Naive B cell (primary cell): ENCODE measurements around the gene LOXL4. TPM values are rescaled to one million over a fixed set of nuclear protein-coding genes. Genes with fewer than 3 reads are reported as not detected.

ENCODE experiments used
- ATAC-seq, 2 donors: fragments of 150-1000 bp; cut with Tn5 transposase; 2 replicates each; pipeline ENCODE4 v1.10.0; 2021; ENCODE audit warnings: low read depth in 2 of 2, mild to moderate bottlenecking in 2 of 2, moderate library complexity in 2 of 2
- DNase-seq: peaks from one replicate; pipeline ENCODE4 v3.0.0; 2022
- H3K27ac Mint-ChIP-seq, 6 donors: one replicate each; pipeline ENCODE4 v1.8.0; 2020 to 2022; ENCODE audit warnings: mild to moderate bottlenecking in 6 of 6, mixed read lengths in 6 of 6, moderate library complexity in 5 of 6, inconsistent platforms in 2 of 6
- H3K27me3 Mint-ChIP-seq, 3 donors: one replicate each; pipeline ENCODE4 v1.8.0; 2021 to 2022; ENCODE audit warnings: mixed read lengths in 3 of 3, mild to moderate bottlenecking in 1 of 3
- H3K36me3 Mint-ChIP-seq, 2 donors: one replicate each; pipeline ENCODE4 v1.8.0; 2020 to 2022; ENCODE audit warnings: mixed read lengths in 2 of 2, inconsistent platforms in 1 of 2, mild to moderate bottlenecking in 1 of 2
- H3K4me1 Mint-ChIP-seq, 3 donors: one replicate each; pipeline ENCODE4 v1.8.0; 2020 to 2022; ENCODE audit warnings: mixed read lengths in 3 of 3, inconsistent platforms in 1 of 3, mild to moderate bottlenecking in 1 of 3, moderate library complexity in 1 of 3
- H3K4me3 Mint-ChIP-seq, 8 donors: one replicate each; pipeline ENCODE4 v1.8.0; 2020 to 2022; ENCODE audit warnings: mild to moderate bottlenecking in 8 of 8, mixed read lengths in 8 of 8, moderate library complexity in 8 of 8, inconsistent platforms in 2 of 8
- H3K9me3 Mint-ChIP-seq, 7 donors: one replicate each; pipeline ENCODE4 v1.8.0; 2020 to 2022; ENCODE audit warnings: mixed read lengths in 7 of 7, mild to moderate bottlenecking in 5 of 7, inconsistent platforms in 2 of 7, moderate library complexity in 1 of 7
- polyA plus RNA-seq, 6 donors: library from polyadenylated mRNA; unstranded; fragments of 300-500 nt; fragmentation: Illumina TruSeq; gene quantifications; one replicate each; pipeline ENCODE4 v1.2.3, GENCODE V29; 2021; ENCODE audit warnings: low read depth in 6 of 6

LOXL4 gene
- polyA plus RNA-seq, 6 donors from 2014 or later, result 0.24 to 2.1 (median 0.43) TPM; not detected in 1

- Mint-ChIP-seq H3K27ac (peak overlapping the region in 1 of 6 donors; percentile 86), H3K4me1 (peaks cover 0 to 4% (median 0%) of the 10 kb centered on the region in 3 donors), H3K36me3 (peaks cover 0 to 3% of the 10 kb centered on the region in 2 donors), H3K9me3 (peaks cover 0 to 4% (median 1%) of the 10 kb centered on the region in 7 donors), H3K4me3 (no peak overlapping the region), H3K27me3 (peaks cover 27 to 59% (median 48%) of the 10 kb centered on the region in 3 donors)
- ATAC-seq (no peak), DNase-seq (no peak)
These were observed 19.3 kb upstream of the LOXL4 start for GRCh38 chr10:98287321-98287720.

- Mint-ChIP-seq H3K9me3 (peaks cover 2 to 14% (median 10%) of the 10 kb centered on the region in 7 donors), H3K27me3 (peaks cover 30 to 60% (median 55%) of the 10 kb centered on the region in 3 donors), H3K27ac (no peak overlapping the region)
These were observed 18.4 kb upstream of the LOXL4 start for GRCh38 chr10:98286419-98286818.

GRCh38 chr10:98285416-98285815 is 17.4 kb upstream of the LOXL4 start:
- peaks cover 30 to 64% (median 61%) of the 10 kb centered on the region in 3 donors for H3K27me3 Mint-ChIP-seq
- peaks cover 0 to 4% (median 0%) of the 10 kb centered on the region in 3 donors for H3K4me1 Mint-ChIP-seq

More at GRCh38 chr10:98286419-98286818, 18.4 kb upstream of the LOXL4 start:
- Mint-ChIP-seq H3K4me1 (peaks cover 0 to 4% (median 0%) of the 10 kb centered on the region in 3 donors), H3K4me3 (no peak overlapping the region), H3K36me3 (peaks cover 0 to 9% of the 10 kb centered on the region in 2 donors)
- DNase-seq (no peak), ATAC-seq (no peak)

GRCh38 chr10:98276311-98276710 is 8.3 kb upstream of the LOXL4 start:
- no peak overlapping the region for H3K27ac Mint-ChIP-seq
- peaks cover 5 to 19% (median 6%) of the 10 kb centered on the region in 7 donors for H3K9me3 Mint-ChIP-seq
- H3K4me3 Mint-ChIP-seq, result no peak overlapping the region
- H3K27me3 Mint-ChIP-seq, result peaks cover 11 to 47% (median 25%) of the 10 kb centered on the region in 3 donors
- peaks cover 2 to 11% (median 4%) of the 10 kb centered on the region in 3 donors for H3K4me1 Mint-ChIP-seq
- no peak for ATAC-seq
- DNase-seq, result no peak
- H3K36me3 Mint-ChIP-seq, result peaks cover 0 to 13% of the 10 kb centered on the region in 2 donors

More at GRCh38 chr10:98285416-98285815, 17.4 kb upstream of the LOXL4 start:
- Mint-ChIP-seq H3K9me3 (peaks cover 5 to 23% (median 18%) of the 10 kb centered on the region in 7 donors), H3K36me3 (peaks cover 0 to 17% of the 10 kb centered on the region in 2 donors), H3K27ac (peak overlapping the region in 2 of 6 donors; percentile 32 to 42), H3K4me3 (no peak overlapping the region)
- no peak for DNase-seq
- ATAC-seq, result no peak

- H3K36me3 Mint-ChIP-seq, result peaks cover 0 to 7% of the 10 kb centered on the region in 2 donors
- DNase-seq (no peak), ATAC-seq (no peak)
- peak overlapping the region in 1 of 6 donors; percentile 27 for H3K27ac Mint-ChIP-seq
- peaks cover 2 to 11% (median 4%) of the 10 kb centered on the region in 3 donors for H3K4me1 Mint-ChIP-seq
- H3K4me3 Mint-ChIP-seq, result no peak overlapping the region
- H3K9me3 Mint-ChIP-seq, result peaks cover 0 to 5% (median 0%) of the 10 kb centered on the region in 7 donors
- peaks cover 8 to 35% (median 12%) of the 10 kb centered on the region in 3 donors for H3K27me3 Mint-ChIP-seq
These were observed 6.6 kb upstream of the LOXL4 start for GRCh38 chr10:98274562-98274961.

GRCh38 chr10:98273057-98273850 is 5.3 kb upstream of the LOXL4 start:
- peaks cover 5 to 16% (median 13%) of the 10 kb centered on the region in 3 donors for H3K4me1 Mint-ChIP-seq
- peaks cover 4 to 26% (median 7%) of the 10 kb centered on the region in 3 donors for H3K27me3 Mint-ChIP-seq
- H3K27ac Mint-ChIP-seq, result no peak overlapping the region
- no peak overlapping the region for H3K4me3 Mint-ChIP-seq
- H3K36me3 Mint-ChIP-seq, result peaks cover 0 to 7% of the 10 kb centered on the region in 2 donors
- DNase-seq, result no peak
- peaks cover 0 to 5% (median 0%) of the 10 kb centered on the region in 7 donors for H3K9me3 Mint-ChIP-seq
- ATAC-seq, result no peak

GRCh38 chr10:98272656-98273055 is 4.7 kb upstream of the LOXL4 start:
- peaks cover 8 to 16% (median 13%) of the 10 kb centered on the region in 3 donors for H3K4me1 Mint-ChIP-seq
- no peak overlapping the region for H3K4me3 Mint-ChIP-seq
- H3K36me3 Mint-ChIP-seq, result peaks cover 0 to 7% of the 10 kb centered on the region in 2 donors
- no peak for ATAC-seq
- no peak for DNase-seq
- no peak overlapping the region for H3K27ac Mint-ChIP-seq
- peaks cover 4 to 24% (median 7%) of the 10 kb centered on the region in 3 donors for H3K27me3 Mint-ChIP-seq
- peaks cover 0 to 5% (median 0%) of the 10 kb centered on the region in 7 donors for H3K9me3 Mint-ChIP-seq

- H3K9me3 Mint-ChIP-seq, result peaks cover 0 to 5% (median 0%) of the 10 kb centered on the region in 7 donors
- peaks cover 9 to 16% (median 13%) of the 10 kb centered on the region in 3 donors for H3K4me1 Mint-ChIP-seq
- no peak for DNase-seq
- peaks cover 4 to 24% (median 7%) of the 10 kb centered on the region in 3 donors for H3K27me3 Mint-ChIP-seq
- peaks cover 0 to 7% of the 10 kb centered on the region in 2 donors for H3K36me3 Mint-ChIP-seq
- peak overlapping the region in 1 of 6 donors; percentile 21 for H3K27ac Mint-ChIP-seq
- ATAC-seq, result no peak
- H3K4me3 Mint-ChIP-seq, result peak overlapping the region in 1 of 8 donors; percentile 31
These were observed 4.3 kb upstream of the LOXL4 start for GRCh38 chr10:98272245-98272644.

- Mint-ChIP-seq H3K27ac (peak overlapping the region in 2 of 6 donors; percentile 51 to 64), H3K4me1 (peaks cover 12 to 20% (median 14%) of the 10 kb centered on the region in 3 donors), H3K36me3 (peaks cover 0 to 3% of the 10 kb centered on the region in 2 donors), H3K9me3 (peaks cover 0 to 2% (median 0%) of the 10 kb centered on the region in 7 donors), H3K4me3 (peak overlapping the region in 2 of 8 donors; percentile 20 to 53), H3K27me3 (peaks cover 2 to 24% (median 7%) of the 10 kb centered on the region in 3 donors)
- DNase-seq (no peak), ATAC-seq (no peak)
These were observed 2.8 kb upstream of the LOXL4 start for GRCh38 chr10:98270786-98271185.

GRCh38 chr10:98270073-98270740 is 2.2 kb upstream of the LOXL4 start:
- ATAC-seq (no peak), DNase-seq (no peak)
- H3K9me3 Mint-ChIP-seq, result no peaks in the 10 kb centered on the region
- H3K4me1 Mint-ChIP-seq, result peaks cover 9 to 19% (median 16%) of the 10 kb centered on the region in 3 donors
- no peaks in the 10 kb centered on the region for H3K36me3 Mint-ChIP-seq
- peaks cover 0 to 24% (median 7%) of the 10 kb centered on the region in 3 donors for H3K27me3 Mint-ChIP-seq
- peak overlapping the region in 3 of 6 donors; percentile 11 to 51 (median 37) for H3K27ac Mint-ChIP-seq
- H3K4me3 Mint-ChIP-seq, result peak overlapping the region in 7 of 8 donors; percentile 2 to 79 (median 17)

- no peaks in the 10 kb centered on the region for H3K36me3 Mint-ChIP-seq
- peak overlapping the region; percentile 38 to 85 (median 71) for H3K4me3 Mint-ChIP-seq
- peaks cover 0 to 20% (median 7%) of the 10 kb centered on the region in 3 donors for H3K27me3 Mint-ChIP-seq
- DNase-seq (no peak), ATAC-seq (no peak)
- no peaks in the 10 kb centered on the region for H3K9me3 Mint-ChIP-seq
- peaks cover 7 to 19% (median 19%) of the 10 kb centered on the region in 3 donors for H3K4me1 Mint-ChIP-seq
- peak overlapping the region in 2 of 6 donors; percentile 62 to 79 for H3K27ac Mint-ChIP-seq
These were observed 1.5 kb upstream of the LOXL4 start for GRCh38 chr10:98269435-98269912.

GRCh38 chr10:98268694-98269431 is 869 bp upstream of the LOXL4 start:
- ATAC-seq, result peak; percentile 14 to 24
- Mint-ChIP-seq H3K27me3 (peaks cover 0 to 17% (median 7%) of the 10 kb centered on the region in 3 donors), H3K27ac (peak overlapping the region in 4 of 6 donors; percentile 32 to 80 (median 50)), H3K36me3 (no peaks in the 10 kb centered on the region), H3K4me1 (peaks cover 5 to 19% (median 19%) of the 10 kb centered on the region in 3 donors), H3K4me3 (peak overlapping the region; percentile 53 to 92 (median 85)), H3K9me3 (no peaks in the 10 kb centered on the region)
- DNase-seq, result no peak
